Measurements from ENCODE around the gene MRM1.

The MRM1 gene

GRCh38 chr17:36631022-36631421, 29.6 kb downstream of the MRM1 start:
- H3K4me1 ChIP-seq (ENCODE audit: control insufficient read depth in 1 of 2, insufficient read depth in 2 of 2, low read length in 2 of 2) = no peaks in the 10 kb centered on the region
- no peaks in the 10 kb centered on the region for H3K79me2 ChIP-seq (ENCODE audit: control insufficient read depth, insufficient read depth, low read length, poor library complexity)
- H3K36me3 ChIP-seq (ENCODE audit: control insufficient read depth in 1 of 2, insufficient read depth in 2 of 2, low read length in 2 of 2) = no peaks in the 10 kb centered on the region
- no peak overlapping the region for H3K4ac ChIP-seq (ENCODE audit: low read depth, low read length)
- no peak overlapping the region for H4K12ac ChIP-seq (ENCODE audit: low read depth, low read length)
- H3K9me3 ChIP-seq (ENCODE audit: insufficient read depth, low read depth, low read length) = no peaks in the 10 kb centered on the region
- no peak for DNase-seq
- H3K18ac ChIP-seq (ENCODE audit: low read length) = no peak overlapping the region
- no peaks in the 10 kb centered on the region for H3K79me1 ChIP-seq (ENCODE audit: low read length)
- H3K9ac ChIP-seq (ENCODE audit: low read length) = no peak overlapping the region
- no CpG with 5 or more reads among the region's 4 CpGs for WGBS (ENCODE audit: extremely low coverage, insufficient coverage, insufficient read length)
- no peak overlapping the region for H4K8ac ChIP-seq (ENCODE audit: low read depth, low read length)
- no peak overlapping the region for H3K23ac ChIP-seq (ENCODE audit: low read length)
- no peak overlapping the region for H2BK12ac ChIP-seq (ENCODE audit: low read length)
- no peak overlapping the region for H2AFZ ChIP-seq (ENCODE audit: insufficient read depth, low read length, poor library complexity)
- no peak overlapping the region for H3K14ac ChIP-seq (ENCODE audit: low read length)
- H3K4me2 ChIP-seq (ENCODE audit: low read length) = no peak overlapping the region
- H2BK5ac ChIP-seq (ENCODE audit: low read depth, low read length, poor library complexity) = no peak overlapping the region
- no peak overlapping the region for H3K4me3 ChIP-seq (ENCODE audit: low read depth, low read length)
- H3K27me3 ChIP-seq (ENCODE audit: insufficient read depth, low read length) = peaks cover 8% of the 10 kb centered on the region
- no peak overlapping the region for H2BK120ac ChIP-seq (ENCODE audit: insufficient read depth, low read length, poor library complexity)
- no peak overlapping the region for H2AK5ac ChIP-seq (ENCODE audit: low read length)
- H3K27ac ChIP-seq (ENCODE audit: low read depth, low read length) = no peak overlapping the region
- H4K91ac ChIP-seq (ENCODE audit: low read depth, low read length) = no peak overlapping the region

GRCh38 chr17:36632916-36633771, 31.8 kb downstream of the MRM1 start:
- no peaks in the 10 kb centered on the region for H3K79me1 ChIP-seq (ENCODE audit: low read length)
- WGBS (ENCODE audit: extremely low coverage, insufficient coverage, insufficient read length) = no CpG with 5 or more reads among the region's 18 CpGs

GRCh38 chr17:36640346-36640745, 39.0 kb downstream of the MRM1 start:
- no peak overlapping the region for H2BK120ac ChIP-seq (ENCODE audit: insufficient read depth, low read length, poor library complexity)
- WGBS (ENCODE audit: extremely low coverage, insufficient coverage, insufficient read length) = no CpG with 5 or more reads among the region's 2 CpGs
- peaks cover 5% of the 10 kb centered on the region for H3K9me3 ChIP-seq (ENCODE audit: insufficient read depth, low read depth, low read length)
- no peak overlapping the region for H3K9ac ChIP-seq (ENCODE audit: low read length)
- H3K79me1 ChIP-seq (ENCODE audit: low read length) = no peaks in the 10 kb centered on the region
- H3K18ac ChIP-seq (ENCODE audit: low read length) = no peak overlapping the region
- H4K12ac ChIP-seq (ENCODE audit: low read depth, low read length) = no peak overlapping the region
- no peaks in the 10 kb centered on the region for H3K79me2 ChIP-seq (ENCODE audit: control insufficient read depth, insufficient read depth, low read length, poor library complexity)
- H2AFZ ChIP-seq (ENCODE audit: insufficient read depth, low read length, poor library complexity) = no peak overlapping the region
- peaks cover 41% of the 10 kb centered on the region for H3K27me3 ChIP-seq (ENCODE audit: insufficient read depth, low read length)
- no peak overlapping the region for H2AK5ac ChIP-seq (ENCODE audit: low read length)
- H3K4me3 ChIP-seq (ENCODE audit: low read depth, low read length) = no peak overlapping the region
- no peak overlapping the region for H2BK5ac ChIP-seq (ENCODE audit: low read depth, low read length, poor library complexity)
- no peak overlapping the region for H3K4me2 ChIP-seq (ENCODE audit: low read length)
- no peak overlapping the region for H3K27ac ChIP-seq (ENCODE audit: low read depth, low read length)
- no peaks in the 10 kb centered on the region for H3K36me3 ChIP-seq (ENCODE audit: control insufficient read depth in 1 of 2, insufficient read depth in 2 of 2, low read length in 2 of 2)
- no peak overlapping the region for H4K8ac ChIP-seq (ENCODE audit: low read depth, low read length)
- no peak overlapping the region for H3K14ac ChIP-seq (ENCODE audit: low read length)
- H3K4ac ChIP-seq (ENCODE audit: low read depth, low read length) = no peak overlapping the region
- H4K91ac ChIP-seq (ENCODE audit: low read depth, low read length) = no peak overlapping the region
- no peak overlapping the region for H3K23ac ChIP-seq (ENCODE audit: low read length)
- peaks cover 5 to 10% of the 10 kb centered on the region in 2 experiments for H3K4me1 ChIP-seq (ENCODE audit: control insufficient read depth in 1 of 2, insufficient read depth in 2 of 2, low read length in 2 of 2)
- no peak for DNase-seq
- H2BK12ac ChIP-seq (ENCODE audit: low read length) = no peak overlapping the region

More at GRCh38 chr17:36632916-36633771, 31.8 kb downstream of the MRM1 start:
- H3K79me2 ChIP-seq (ENCODE audit: control insufficient read depth, insufficient read depth, low read length, poor library complexity) = no peaks in the 10 kb centered on the region
- no peak overlapping the region for H3K14ac ChIP-seq (ENCODE audit: low read length)
- H3K9ac ChIP-seq (ENCODE audit: low read length) = no peak overlapping the region
- peaks cover 8% of the 10 kb centered on the region for H3K27me3 ChIP-seq (ENCODE audit: insufficient read depth, low read length)
- H4K8ac ChIP-seq (ENCODE audit: low read depth, low read length) = no peak overlapping the region
- H3K4me3 ChIP-seq (ENCODE audit: low read depth, low read length) = no peak overlapping the region
- no peak for DNase-seq
- no peak overlapping the region for H3K27ac ChIP-seq (ENCODE audit: low read depth, low read length)
- H3K36me3 ChIP-seq (ENCODE audit: control insufficient read depth in 1 of 2, insufficient read depth in 2 of 2, low read length in 2 of 2) = no peaks in the 10 kb centered on the region
- H2BK12ac ChIP-seq (ENCODE audit: low read length) = no peak overlapping the region
- H2BK120ac ChIP-seq (ENCODE audit: insufficient read depth, low read length, poor library complexity) = no peak overlapping the region
- no peaks in the 10 kb centered on the region for H3K4me1 ChIP-seq (ENCODE audit: control insufficient read depth in 1 of 2, insufficient read depth in 2 of 2, low read length in 2 of 2)
- H3K4me2 ChIP-seq (ENCODE audit: low read length) = no peak overlapping the region
- H3K23ac ChIP-seq (ENCODE audit: low read length) = no peak overlapping the region
- H4K91ac ChIP-seq (ENCODE audit: low read depth, low read length) = no peak overlapping the region
- no peaks in the 10 kb centered on the region for H3K9me3 ChIP-seq (ENCODE audit: insufficient read depth, low read depth, low read length)
- H4K12ac ChIP-seq (ENCODE audit: low read depth, low read length) = no peak overlapping the region
- no peak overlapping the region for H2AFZ ChIP-seq (ENCODE audit: insufficient read depth, low read length, poor library complexity)
- no peak overlapping the region for H2AK5ac ChIP-seq (ENCODE audit: low read length)
- H3K18ac ChIP-seq (ENCODE audit: low read length) = no peak overlapping the region
- H2BK5ac ChIP-seq (ENCODE audit: low read depth, low read length, poor library complexity) = no peak overlapping the region
- no peak overlapping the region for H3K4ac ChIP-seq (ENCODE audit: low read depth, low read length)

- peaks cover 5 to 10% of the 10 kb centered on the region in 2 experiments for H3K4me1 ChIP-seq (ENCODE audit: control insufficient read depth in 1 of 2, insufficient read depth in 2 of 2, low read length in 2 of 2)
- no peak overlapping the region for H3K18ac ChIP-seq (ENCODE audit: low read length)
- peaks cover 5% of the 10 kb centered on the region for H3K9me3 ChIP-seq (ENCODE audit: insufficient read depth, low read depth, low read length)
- H3K79me2 ChIP-seq (ENCODE audit: control insufficient read depth, insufficient read depth, low read length, poor library complexity) = no peaks in the 10 kb centered on the region
- H4K12ac ChIP-seq (ENCODE audit: low read depth, low read length) = no peak overlapping the region
- H3K9ac ChIP-seq (ENCODE audit: low read length) = no peak overlapping the region
- H2AFZ ChIP-seq (ENCODE audit: insufficient read depth, low read length, poor library complexity) = no peak overlapping the region
- no peak overlapping the region for H3K23ac ChIP-seq (ENCODE audit: low read length)
- H4K8ac ChIP-seq (ENCODE audit: low read depth, low read length) = no peak overlapping the region
- H3K4me3 ChIP-seq (ENCODE audit: low read depth, low read length) = no peak overlapping the region
- H3K79me1 ChIP-seq (ENCODE audit: low read length) = no peaks in the 10 kb centered on the region
- peaks cover 41% of the 10 kb centered on the region for H3K27me3 ChIP-seq (ENCODE audit: insufficient read depth, low read length)
- no peak overlapping the region for H4K91ac ChIP-seq (ENCODE audit: low read depth, low read length)
- H3K27ac ChIP-seq (ENCODE audit: low read depth, low read length) = no peak overlapping the region
- H2BK12ac ChIP-seq (ENCODE audit: low read length) = no peak overlapping the region
- no peak for DNase-seq
- H3K4me2 ChIP-seq (ENCODE audit: low read length) = no peak overlapping the region
- H3K4ac ChIP-seq (ENCODE audit: low read depth, low read length) = no peak overlapping the region
- H2AK5ac ChIP-seq (ENCODE audit: low read length) = no peak overlapping the region
- H2BK5ac ChIP-seq (ENCODE audit: low read depth, low read length, poor library complexity) = no peak overlapping the region
- no CpG with 5 or more reads among the region's 10 CpGs for WGBS (ENCODE audit: extremely low coverage, insufficient coverage, insufficient read length)
- no peaks in the 10 kb centered on the region for H3K36me3 ChIP-seq (ENCODE audit: control insufficient read depth in 1 of 2, insufficient read depth in 2 of 2, low read length in 2 of 2)
- H2BK120ac ChIP-seq (ENCODE audit: insufficient read depth, low read length, poor library complexity) = no peak overlapping the region
- no peak overlapping the region for H3K14ac ChIP-seq (ENCODE audit: low read length)
These were observed 39.5 kb downstream of the MRM1 start for GRCh38 chr17:36640836-36641235.

Measured in trophoblast cell (in vitro differentiated cells and primary cell).